Stimulated activated CD8-positive, alpha-beta memory T cell treated with anti-CD3 and anti-CD28 coated beads, Interleukin-15, amount 100 ng/mL, for 4 hours (primary cell): ENCODE data around the gene RGMA.

Source experiments
- DNase-seq, 2 donors: peaks; one replicate each; pipeline ENCODE4 v3.0.0-alpha.2; 2020; ENCODE audit warnings: low read depth in 2 of 2

The RGMA gene

DNA sequence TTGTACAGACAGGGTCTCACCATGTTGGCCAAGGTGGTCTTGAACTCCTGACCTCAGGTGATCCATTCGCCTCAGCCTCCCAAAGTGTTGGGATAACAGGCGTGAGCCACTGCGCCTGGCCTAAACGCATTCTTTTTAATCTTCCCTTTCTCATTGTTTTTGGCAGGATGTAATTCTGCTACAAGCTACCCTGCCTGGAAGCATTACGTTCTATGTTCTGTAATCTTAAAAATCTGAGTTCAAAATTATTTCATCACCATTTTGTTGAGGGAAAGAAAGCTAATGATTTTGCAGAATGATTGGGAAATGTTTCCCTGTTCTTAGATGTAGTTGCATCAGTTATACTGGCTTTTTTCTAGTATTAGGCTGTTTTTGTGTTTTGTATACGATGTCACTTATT lies 71.5 kb downstream of the RGMA start:
- DNase-seq = no peak

DNA sequence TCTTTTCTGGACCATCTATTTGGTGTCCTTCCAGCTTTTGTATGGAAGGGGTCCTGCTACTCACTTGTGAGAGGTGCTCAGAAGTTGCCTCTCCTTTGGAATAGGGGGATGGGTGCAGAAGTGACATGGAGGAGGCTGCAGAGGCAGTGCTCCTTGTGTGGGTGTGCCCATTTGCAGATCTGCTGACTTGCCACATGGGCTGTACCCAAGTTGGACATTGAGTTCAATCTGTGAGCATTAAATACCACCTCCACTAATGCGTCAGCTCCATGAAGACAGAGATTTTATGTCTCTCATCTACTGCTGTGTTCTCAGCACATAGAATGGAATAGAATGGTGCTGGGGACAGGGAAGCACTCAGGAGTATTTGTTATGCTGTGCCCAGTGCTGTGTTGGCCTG lies 76.2 kb downstream of the RGMA start:
- no peak for DNase-seq

GRCh38 chr15:93007994-93008393 lies 81.0 kb downstream of the RGMA start:
- DNase-seq = no peak

DNA sequence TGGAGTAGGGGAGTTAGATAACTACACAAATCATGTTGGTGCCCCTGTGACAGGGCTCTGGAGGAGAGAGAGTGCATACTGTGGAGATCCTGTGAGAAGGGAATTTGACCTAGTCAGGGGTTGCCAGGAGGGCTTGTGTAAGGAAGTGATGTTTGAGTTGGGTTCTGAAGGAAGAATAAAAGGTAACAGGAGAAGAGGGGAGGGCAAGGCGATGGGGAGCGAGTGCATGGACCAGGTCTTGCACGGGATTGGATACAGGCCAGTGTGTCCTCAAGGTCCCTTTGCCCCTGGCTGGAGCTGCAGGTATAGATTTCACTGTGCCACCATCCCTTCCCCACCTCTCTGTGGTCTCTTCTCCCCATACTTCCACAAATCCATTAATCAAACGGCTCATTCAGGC lies 83.9 kb downstream of the RGMA start:
- DNase-seq = no peak

- no peak for DNase-seq
These were observed 87.1 kb downstream of the RGMA start for GRCh38 chr15:93001881-93002280.

DNA sequence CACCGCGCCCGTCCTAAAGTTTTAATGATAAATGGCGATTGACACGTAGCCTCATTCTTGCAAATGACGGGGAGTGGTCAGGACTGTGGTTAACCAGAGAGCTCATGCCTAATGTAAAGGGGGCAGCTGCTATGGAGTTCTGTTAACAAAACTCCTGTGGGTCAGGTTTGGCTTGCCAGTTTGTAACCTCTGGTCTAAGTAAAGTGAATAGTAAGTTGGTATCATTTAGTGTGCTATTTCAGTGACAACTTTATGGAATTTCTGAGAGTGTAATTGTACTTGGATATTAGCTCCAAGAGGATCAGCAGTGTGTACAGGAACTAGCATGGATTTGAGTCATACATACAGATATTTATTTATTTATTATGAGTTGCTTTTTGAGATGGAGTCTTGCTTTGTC lies 87.9 kb downstream of the RGMA start:
- DNase-seq = no peak

- no peak for DNase-seq
These were observed 91.2 kb downstream of the RGMA start for GRCh38 chr15:92997821-92998220.

DNA sequence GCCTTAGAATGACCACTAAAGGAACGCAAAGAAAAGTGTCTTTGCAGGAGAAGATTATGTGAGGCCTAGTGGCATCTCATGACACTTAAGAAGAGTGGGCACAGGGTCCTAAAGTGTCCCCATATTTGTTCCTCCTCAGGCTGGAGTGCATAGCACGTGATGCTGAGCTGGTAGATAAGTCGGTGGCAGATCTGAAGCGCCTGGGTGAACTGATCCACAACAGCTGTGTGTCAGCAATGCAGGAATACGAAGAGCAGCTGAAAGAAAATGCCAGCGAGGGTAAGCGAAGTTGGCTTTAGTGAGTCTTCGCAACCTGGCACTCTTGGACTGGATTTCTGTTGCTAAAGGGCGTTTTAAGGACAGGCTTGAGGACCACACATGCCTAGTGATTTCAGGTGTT lies 96.3 kb downstream of the RGMA start:
- DNase-seq = no peak

DNA sequence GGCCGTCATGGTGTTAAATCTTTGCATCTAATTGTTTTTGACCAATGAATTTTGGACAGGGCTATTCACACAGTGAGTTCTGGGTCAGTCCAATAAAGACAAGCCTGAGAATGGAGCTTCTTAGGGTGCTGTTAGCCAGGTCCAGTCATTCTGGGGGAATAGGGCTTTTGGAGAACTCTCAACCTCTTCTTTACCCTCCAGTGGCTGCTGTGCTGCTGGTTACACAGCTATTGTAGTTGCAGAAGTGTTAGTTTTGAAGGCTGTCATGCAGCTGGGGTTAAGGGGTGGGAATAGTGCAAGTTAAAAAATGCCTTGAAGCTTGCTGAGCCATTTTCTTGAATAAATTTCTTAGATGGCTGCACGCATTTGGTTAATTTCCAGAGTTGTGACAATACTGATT lies 99.0 kb downstream of the RGMA start:
- no peak for DNase-seq

DNA sequence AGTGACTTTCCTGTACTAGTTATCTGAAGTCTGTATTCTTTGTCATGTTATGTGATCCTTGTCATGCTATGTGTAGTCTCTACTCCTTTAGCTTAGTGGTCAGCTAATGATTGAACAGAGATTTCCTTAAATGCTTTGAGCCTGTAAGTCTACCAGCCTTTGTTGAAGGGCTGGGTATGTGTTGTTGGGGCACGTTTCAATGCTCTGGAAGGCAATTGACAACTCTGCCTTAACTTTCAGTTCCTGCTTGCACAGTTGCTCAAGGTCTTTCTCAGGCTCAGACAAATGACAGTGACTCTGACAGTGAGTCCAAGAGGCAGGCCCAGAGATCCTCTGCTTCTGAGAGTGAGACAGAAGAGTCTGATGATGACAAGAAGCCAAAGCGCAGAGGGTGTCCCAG lies 99.5 kb downstream of the RGMA start:
- DNase-seq = no peak
